GM21447 (cell line): ENCODE measurements around the gene TMEM250.
"Not testable (repeated sequence)": the region's sequence is repeated elsewhere in the genome, so short reads cannot be mapped to it uniquely, and the experiment has no call there.

Source experiments
- ATAC-seq: cut with Tn5 transposase; IDR thresholded peaks from one replicate; pipeline ENCODE4 v1.9.1; 2021; ENCODE audit not compliant: unreplicated experiment

The TMEM250 gene

GRCh38 chr9:136114610-136115009, 4.1 kb downstream of the TMEM250 start:
- no peak for ATAC-seq

- no peak for ATAC-seq
These were observed 6.1 kb downstream of the TMEM250 start for GRCh38 chr9:136112541-136112940.

GRCh38 chr9:136111910-136112309, 6.8 kb downstream of the TMEM250 start:
- ATAC-seq: no peak

GRCh38 chr9:136111190-136111589, 7.5 kb downstream of the TMEM250 start:
- ATAC-seq: no peak

GRCh38 chr9:136110082-136111061, 8.3 kb downstream of the TMEM250 start:
- no peak for ATAC-seq

- ATAC-seq: peak; percentile 54
These were observed 9.2 kb downstream of the TMEM250 start for GRCh38 chr9:136109351-136110081.

- no peak for ATAC-seq
These were observed 9.9 kb downstream of the TMEM250 start for GRCh38 chr9:136108648-136109266.

GRCh38 chr9:136107953-136108647, 10.6 kb downstream of the TMEM250 start:
- no peak for ATAC-seq

GRCh38 chr9:136107155-136107952, 11.3 kb downstream of the TMEM250 start:
- ATAC-seq: no peak

GRCh38 chr9:136105398-136106135, 13.1 kb downstream of the TMEM250 start:
- no peak for ATAC-seq

GRCh38 chr9:136104916-136105315, 13.8 kb downstream of the TMEM250 start:
- no peak for ATAC-seq

GRCh38 chr9:136104488-136104800, 14.2 kb downstream of the TMEM250 start:
- ATAC-seq: no peak

GRCh38 chr9:136103651-136104487, 14.8 kb downstream of the TMEM250 start:
- no peak for ATAC-seq

- not testable (repeated sequence) for ATAC-seq
These were observed 17.0 kb downstream of the TMEM250 start for GRCh38 chr9:136101615-136102074.

- ATAC-seq: no peak
These were observed 17.7 kb downstream of the TMEM250 start for GRCh38 chr9:136100700-136101614.

- no peak for ATAC-seq
These were observed 19.1 kb downstream of the TMEM250 start for GRCh38 chr9:136099542-136099941.

- no peak for ATAC-seq
These were observed 19.8 kb downstream of the TMEM250 start for GRCh38 chr9:136098844-136099243.
